NCI-H748 treated with DMSO at 0.1 percent for 48 hours (cell line): Measurements from ENCODE around the gene GPATCH4.
A peak's percentile ranks its signal among the peaks of the same experiment; 100 is the strongest.
"Not testable (repeated sequence)": the region's sequence is repeated elsewhere in the genome, so short reads cannot be mapped to it uniquely, and the experiment has no call there.

Source experiments
- DNase-seq: peaks from one replicate; lab custom pipeline; 2025; lab: John Stamatoyannopoulos, UW

Gene GPATCH4

GRCh38 chr1:156598125-156598524, 3.2 kb downstream of the GPATCH4 start:
- DNase-seq = no peak

GRCh38 chr1:156596426-156596825, 4.9 kb downstream of the GPATCH4 start:
- no peak for DNase-seq

- no peak for DNase-seq
These were observed 6.3 kb downstream of the GPATCH4 start for GRCh38 chr1:156595016-156595415.

- DNase-seq = no peak
These were observed 7.1 kb downstream of the GPATCH4 start for GRCh38 chr1:156594190-156594589.

GRCh38 chr1:156593661-156593989, 7.7 kb downstream of the GPATCH4 start:
- no peak for DNase-seq

GRCh38 chr1:156592910-156593660, 8.2 kb downstream of the GPATCH4 start:
- no peak for DNase-seq

- DNase-seq = no peak
These were observed 8.9 kb downstream of the GPATCH4 start for GRCh38 chr1:156592158-156592909.

- peak; percentile 58 for DNase-seq
These were observed 9.7 kb downstream of the GPATCH4 start, which contains the start of gene NAXE for GRCh38 chr1:156591432-156592157. TSS of gene NAXE (plus strand) at chr1:156591776. CDS start at chr1:156591805, 29 bp downstream.

GRCh38 chr1:156591181-156591431, 10.2 kb downstream of the GPATCH4 start:
- no peak for DNase-seq

- no peak for DNase-seq
These were observed 10.7 kb downstream of the GPATCH4 start for GRCh38 chr1:156590326-156591180.

- no peak for DNase-seq
These were observed 11.7 kb downstream of the GPATCH4 start for GRCh38 chr1:156589546-156589945.

GRCh38 chr1:156587927-156588326, 13.4 kb downstream of the GPATCH4 start:
- DNase-seq = not testable (repeated sequence)

- DNase-seq = no peak
These were observed 14.3 kb downstream of the GPATCH4 start for GRCh38 chr1:156586892-156587477.

GRCh38 chr1:156586323-156586722, 15.0 kb downstream of the GPATCH4 start:
- no peak for DNase-seq

GRCh38 chr1:156584813-156585212, 16.5 kb downstream of the GPATCH4 start:
- peak; percentile 6 for DNase-seq

GRCh38 chr1:156583821-156584622, 17.3 kb downstream of the GPATCH4 start:
- DNase-seq = peak; percentile 36

GRCh38 chr1:156582388-156583017, 18.8 kb downstream of the GPATCH4 start:
- no peak for DNase-seq

- no peak for DNase-seq
These were observed 19.5 kb downstream of the GPATCH4 start for GRCh38 chr1:156581661-156582387.

- no peak for DNase-seq
These were observed 21.8 kb downstream of the GPATCH4 start, which contains the start of gene TTC24 for GRCh38 chr1:156579472-156579871. TSS of gene TTC24 (plus strand) at chr1:156579723. CDS start at chr1:156581365, 1,642 bp downstream.

- no peak for DNase-seq
These were observed 23.2 kb downstream of the GPATCH4 start for GRCh38 chr1:156578055-156578454.
